Esophagus muscularis mucosa (tissue), 4 donors: ENCODE measurements around the gene RAD9A. TPM values are rescaled to one million over a fixed set of nuclear protein-coding genes. Genes with fewer than 3 reads are reported as not detected.
A peak's percentile ranks its signal among the peaks of the same experiment; 100 is the strongest.

Experiments used
- DNase-seq: peaks from one replicate; pipeline ENCODE4 v3.0.0-alpha.2; 2017; ENCODE audit errors: extremely low spot score
- H3K27ac ChIP-seq, 4 donors: fragments of 200-600 bp; sonication (generic); replicated peaks in 1 of 4; 1 replicate in 3 of 4; 2 replicates in 1 of 4; pipeline ENCODE4 v1.5.1; 2016 to 2019; ENCODE audit warnings: mild to moderate bottlenecking in 1 of 4
- H3K27me3 ChIP-seq, 4 donors: fragments of 200-600 bp; sonication (generic); one replicate each; pipeline versions ENCODE4 v1.5.1 to v1.6.0; 2016 to 2019
- H3K36me3 ChIP-seq, 4 donors: fragments of 200-600 bp; sonication (generic); one replicate each; pipeline ENCODE4 v1.5.1; 2016 to 2019
- H3K4me1 ChIP-seq, 4 donors: fragments of 200-600 bp; sonication (generic); one replicate each; pipeline ENCODE4 v1.5.1; 2016 to 2019
- H3K4me3 ChIP-seq, 4 donors: fragments of 200-600 bp; sonication (generic); 1 replicate in 2 of 4; 2 replicates in 2 of 4; pipeline ENCODE4 v1.5.1; 2016 to 2019; ENCODE audit warnings: mild to moderate bottlenecking in 4 of 4, moderate library complexity in 1 of 4
- H3K9me3 ChIP-seq, 4 donors: fragments of 200-600 bp; sonication (generic); 1 replicate in 3 of 4; 2 replicates in 1 of 4; pipeline ENCODE4 v1.5.1; 2016 to 2019
- EP300 ChIP-seq: sonication (generic); formaldehyde crosslinking; IDR thresholded peaks from one replicate; pipeline ENCODE4 v1.6.1; 2017; ENCODE audit warnings: antibody characterized with exemption
- POLR2A ChIP-seq: fragments of 450-650 bp; IDR thresholded peaks from one replicate; pipeline ENCODE4 v1.6.1; 2017; ENCODE audit warnings: antibody characterized with exemption, moderate library complexity, mild to moderate bottlenecking, low read depth
- POLR2AphosphoS5 ChIP-seq, 2 donors: sonication (generic); formaldehyde crosslinking; IDR thresholded peaks; one replicate each; pipeline ENCODE4 v1.6.1; 2017; ENCODE audit warnings: antibody characterized with exemption in 2 of 2
- WGBS: methylation state at CpG from one replicate; pipeline ENCODE4 v1.1.5; 2018; 5-methylcytosine and 5-hydroxymethylcytosine counted together
- intact Hi-C: fragments of 100-400 bp; cut with DNase I; formaldehyde crosslinking; loops from one replicate; pipeline ENCODE4 v1.15.1; 2023
- total RNA-seq, 4 donors: library from RNA; depleted of rRNA; stranded (reverse); fragments of >200 nt; gene quantifications; one replicate each; pipeline versions ENCODE4 v1.1.0 to v1.2.1, GENCODE V29; 2016
- TF ChIP-seq, protein P1 (sequence below), 3 experiments: fragments of 200-600 bp in 2 of 3; fragments of 450-650 bp in 1 of 3; sonication (generic) in 2 of 3; IDR thresholded peaks; one replicate each; pipeline ENCODE4 v1.5.1; 2017 to 2019; ENCODE audit warnings: antibody characterized with exemption in 3 of 3, mild to moderate bottlenecking in 2 of 3, moderate library complexity in 1 of 3

Gene RAD9A
- total RNA-seq, 4 donors from 2014 or later, result 10.7 to 16.7 (median 12.7) TPM

DNA sequence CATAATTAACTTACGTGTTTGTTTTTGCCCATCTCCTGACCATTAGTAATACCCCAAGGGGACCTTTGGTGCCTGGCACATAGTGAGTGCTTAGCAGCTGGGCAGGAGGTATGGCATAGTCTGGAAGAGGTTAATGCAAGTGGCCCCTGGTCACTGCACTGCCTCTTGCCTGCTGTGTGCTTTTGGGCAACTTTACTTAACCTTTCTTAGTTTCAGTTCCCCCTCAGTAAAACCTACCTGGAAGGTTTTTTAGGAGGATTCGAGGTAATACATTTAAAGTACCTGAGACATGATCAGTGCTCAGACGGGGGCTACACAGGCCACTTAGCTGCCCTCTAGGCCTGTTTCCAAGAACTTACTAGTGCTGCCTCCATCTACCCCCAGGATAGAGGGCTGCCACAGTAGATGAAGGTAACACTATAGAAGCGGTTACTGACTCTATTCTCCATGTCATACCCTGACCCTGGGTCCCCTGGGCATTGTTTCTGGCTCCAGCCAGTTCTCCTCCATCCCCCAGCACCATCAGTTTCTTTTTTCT lies 41.8 kb upstream of the RAD9A start:
- Histone ChIP-seq H3K27me3 (no peaks in the 10 kb centered on the region), H3K9me3 (no peaks in the 10 kb centered on the region), H3K4me1 (peaks cover 32 to 51% (median 40%) of the 10 kb centered on the region in 4 donors), H3K27ac (no peak overlapping the region), H3K36me3 (no peaks in the 10 kb centered on the region), H3K4me3 (no peak overlapping the region)
- 89% methylated on average over 4 of the region's 4 CpGs for WGBS
- TF ChIP-seq POLR2A, result no peak
- TF ChIP-seq POLR2AphosphoS5 (IDR thresholded peaks at IDR 0.05), result no peak
- TF ChIP-seq, protein P1, sequence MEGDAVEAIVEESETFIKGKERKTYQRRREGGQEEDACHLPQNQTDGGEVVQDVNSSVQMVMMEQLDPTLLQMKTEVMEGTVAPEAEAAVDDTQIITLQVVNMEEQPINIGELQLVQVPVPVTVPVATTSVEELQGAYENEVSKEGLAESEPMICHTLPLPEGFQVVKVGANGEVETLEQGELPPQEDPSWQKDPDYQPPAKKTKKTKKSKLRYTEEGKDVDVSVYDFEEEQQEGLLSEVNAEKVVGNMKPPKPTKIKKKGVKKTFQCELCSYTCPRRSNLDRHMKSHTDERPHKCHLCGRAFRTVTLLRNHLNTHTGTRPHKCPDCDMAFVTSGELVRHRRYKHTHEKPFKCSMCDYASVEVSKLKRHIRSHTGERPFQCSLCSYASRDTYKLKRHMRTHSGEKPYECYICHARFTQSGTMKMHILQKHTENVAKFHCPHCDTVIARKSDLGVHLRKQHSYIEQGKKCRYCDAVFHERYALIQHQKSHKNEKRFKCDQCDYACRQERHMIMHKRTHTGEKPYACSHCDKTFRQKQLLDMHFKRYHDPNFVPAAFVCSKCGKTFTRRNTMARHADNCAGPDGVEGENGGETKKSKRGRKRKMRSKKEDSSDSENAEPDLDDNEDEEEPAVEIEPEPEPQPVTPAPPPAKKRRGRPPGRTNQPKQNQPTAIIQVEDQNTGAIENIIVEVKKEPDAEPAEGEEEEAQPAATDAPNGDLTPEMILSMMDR (IDR thresholded peaks at IDR 0.05), result no peak
- no peak for TF ChIP-seq EP300
- DNase-seq, result no peak
- intact Hi-C loops, result loop anchor here (5.0 to 10.0 kb wide), 2 partner anchors 32 to 155 kb away; partner anchors contain the start of genes CDK2AP2 and PITPNM1

DNA sequence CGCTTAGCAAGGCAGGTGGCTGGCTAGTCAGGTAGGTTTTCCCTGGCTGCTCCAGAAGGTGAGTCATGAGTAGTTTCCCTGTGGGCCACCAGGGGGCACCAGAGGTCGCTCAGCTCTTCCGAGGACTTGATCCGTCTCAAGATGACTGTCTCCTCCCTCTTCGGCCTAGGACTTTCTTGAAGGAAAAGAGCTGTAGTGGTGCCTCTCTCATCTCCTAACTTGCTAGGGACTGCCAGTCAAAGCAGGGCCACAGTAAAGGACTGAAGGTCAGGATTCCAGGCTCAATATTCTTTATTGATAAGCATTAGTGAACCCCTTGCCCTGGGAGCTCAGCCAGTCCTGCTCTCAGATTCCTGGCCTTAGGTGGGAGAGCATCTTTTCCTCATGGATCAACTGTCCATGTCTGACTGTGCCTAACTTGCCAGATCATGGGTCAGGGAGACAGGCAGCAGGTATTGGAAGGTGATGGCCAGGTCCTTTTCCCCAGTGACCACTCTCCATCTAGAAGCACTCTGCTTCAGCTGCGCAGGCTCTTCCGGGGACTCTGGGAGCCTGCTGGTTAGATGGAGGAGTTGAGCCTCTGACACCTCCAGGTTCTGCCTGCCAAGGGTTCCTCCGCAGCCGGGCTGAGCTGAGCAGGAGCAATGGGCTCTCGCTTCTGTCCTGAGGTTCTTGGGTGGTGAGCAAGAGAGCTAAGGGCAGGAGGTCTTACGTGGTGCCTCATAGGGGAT lies 40.3 kb upstream of the RAD9A start:
- H3K9me3 ChIP-seq, result no peaks in the 10 kb centered on the region
- DNase-seq, result no peak
- intact Hi-C loops, result loop anchor here (10.0 kb wide), 1 partner anchor 153 kb away; the partner anchor contains the start of genes CDK2AP2 and PITPNM1
- peak overlapping the region; percentile 96 to 99 (median 98) for H3K27ac ChIP-seq
- peak overlapping the region in 2 of 4 donors; percentile 76 to 84 for H3K4me3 ChIP-seq
- no peaks in the 10 kb centered on the region for H3K27me3 ChIP-seq
- peak; percentile 34 to 59 for TF ChIP-seq POLR2AphosphoS5 (IDR thresholded peaks at IDR 0.05)
- TF ChIP-seq EP300, result no peak
- TF ChIP-seq POLR2A, result no peak
- TF ChIP-seq, protein P1 (IDR thresholded peaks at IDR 0.05), result peak; percentile 87 to 98 (median 96)
- H3K4me1 ChIP-seq, result peaks cover 46 to 65% (median 55%) of the 10 kb centered on the region in 4 donors
- no peaks in the 10 kb centered on the region for H3K36me3 ChIP-seq
- WGBS, result 88% methylated on average over 6 of the region's 11 CpGs

DNA sequence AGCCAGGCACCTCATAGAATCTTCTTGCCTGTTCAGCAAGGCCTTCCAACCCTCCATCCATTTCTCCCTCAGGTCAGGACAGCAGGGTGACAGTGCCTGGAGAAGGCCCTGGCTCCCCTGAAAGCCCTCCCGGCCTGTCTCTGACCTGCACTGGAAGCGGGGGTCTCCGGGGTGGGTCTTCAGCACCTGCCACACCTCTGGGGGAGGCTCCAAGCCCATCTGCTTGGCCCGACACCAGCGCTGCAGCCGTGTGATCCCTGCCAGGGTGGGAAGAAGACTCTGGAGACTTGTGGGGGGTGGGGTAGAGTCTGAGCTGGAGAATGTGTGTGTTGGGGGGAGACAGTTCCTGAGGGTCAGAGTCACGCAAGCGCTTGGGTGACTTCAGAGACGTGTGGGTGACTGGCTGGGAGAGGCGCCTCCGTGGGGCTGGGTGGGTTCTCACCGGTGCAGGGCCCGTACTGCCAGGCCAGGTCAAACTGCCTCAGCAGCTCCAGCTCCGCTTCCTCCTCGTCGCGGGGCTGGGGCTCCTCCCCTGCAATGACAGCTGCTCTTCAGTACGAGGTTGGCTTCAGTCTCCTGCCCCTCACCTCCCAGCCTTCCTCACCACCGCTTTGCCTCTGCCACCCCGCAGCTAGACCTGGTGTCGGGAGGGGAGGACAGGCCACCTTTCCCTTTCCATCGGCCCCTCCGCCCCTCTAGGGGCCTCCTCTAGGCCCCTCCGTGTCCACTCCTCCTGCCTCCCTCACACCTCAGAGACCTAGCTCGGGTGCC lies 39.1 kb upstream of the RAD9A start:
- WGBS, result 18% methylated on average over 7 of the region's 25 CpGs
- Histone ChIP-seq H3K27ac (peak overlapping the region; percentile 96 to 99 (median 98)), H3K36me3 (no peaks in the 10 kb centered on the region), H3K4me3 (peak overlapping the region; percentile 72 to 84 (median 78)), H3K9me3 (no peaks in the 10 kb centered on the region), H3K27me3 (no peaks in the 10 kb centered on the region), H3K4me1 (peaks cover 56 to 73% (median 68%) of the 10 kb centered on the region in 4 donors)
- TF ChIP-seq EP300, result no peak
- DNase-seq, result no peak
- intact Hi-C loops, result loop anchor here (10.0 kb wide), 1 partner anchor 152 kb away; the partner anchor contains the start of genes CDK2AP2 and PITPNM1

DNA sequence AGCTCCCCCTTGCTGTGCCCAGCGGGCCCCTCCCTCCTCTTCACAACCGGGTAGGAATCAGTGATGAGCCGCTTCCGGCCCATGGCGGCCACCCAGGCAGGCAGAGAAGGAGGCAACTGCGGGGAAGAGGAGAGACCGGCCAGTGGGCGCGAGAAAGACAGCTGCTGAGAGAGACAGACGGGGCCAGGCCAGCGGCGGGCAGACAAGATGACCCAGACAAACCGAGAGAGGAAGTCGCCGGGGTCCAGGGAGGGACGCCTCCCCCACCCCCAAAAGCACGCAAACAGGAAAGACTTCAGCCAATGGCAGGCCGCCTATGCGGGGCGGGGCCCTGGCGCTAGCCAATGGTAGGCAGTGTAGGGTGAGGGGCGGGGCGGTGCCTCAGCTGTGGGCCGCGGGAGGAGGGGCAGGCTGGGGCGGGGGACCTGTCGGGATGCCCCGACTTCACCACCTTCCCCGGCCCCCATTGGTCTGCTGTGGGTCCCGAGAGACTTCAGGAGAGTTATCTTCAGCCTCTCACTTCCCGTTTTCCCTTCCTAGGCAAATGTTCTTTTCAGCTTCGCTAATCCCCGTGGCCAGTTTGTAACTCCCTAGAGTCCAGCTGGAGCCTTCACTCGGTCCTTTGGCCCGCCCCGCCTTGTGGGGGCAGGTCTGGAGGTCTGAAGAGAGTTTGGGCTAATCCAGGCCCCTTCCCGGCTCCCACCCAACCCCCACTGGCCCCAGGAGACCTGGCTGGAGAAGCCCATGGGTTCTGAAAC lies 38.3 kb upstream of the RAD9A start, which contains the start of gene POLD4:
Gene POLD4, minus strand, starts transcription at position 230 of the 758 bp plus-strand sequence. Its CDS starts 147 bp downstream, at position 83.
- peak within 1 kb of the TSS; percentile 72 to 84 (median 78) for H3K4me3 ChIP-seq

More for the DNA sequence above, 38.3 kb upstream of the RAD9A start, which contains the start of gene POLD4:
- intact Hi-C loops, result loop anchor here (10.0 kb wide), 1 partner anchor 151 kb away; the partner anchor contains the start of genes CDK2AP2 and PITPNM1
- no peaks in the 10 kb centered on the region for H3K9me3 ChIP-seq
- no peaks in the 10 kb centered on the region for H3K36me3 ChIP-seq
- DNase-seq, result peak; percentile 99
- 4% methylated on average over 8 of the region's 37 CpGs for WGBS
- no peaks in the 10 kb centered on the region for H3K27me3 ChIP-seq
- peaks cover 61 to 80% (median 75%) of the 10 kb centered on the region in 4 donors for H3K4me1 ChIP-seq
- TF ChIP-seq POLR2AphosphoS5 (IDR thresholded peaks at IDR 0.05) (peak; percentile 87 to 97), POLR2A (peak; percentile 78), EP300 (no peak)
- H3K27ac ChIP-seq, result peak within 1 kb of the TSS; percentile 96 to 99 (median 98)
